Pancreas (tissue), 10 donors: ENCODE measurements around the gene ACKR2. TPM values are rescaled to one million over a fixed set of nuclear protein-coding genes. Genes with fewer than 3 reads are reported as not detected.
A peak's percentile ranks its signal among the peaks of the same experiment; 100 is the strongest.

Experiments
- ATAC-seq, 4 donors: fragments of 200-7000 bp; cut with Tn5 transposase; one replicate each; pipeline versions ENCODE4 v1.8.0 to v1.9.1; 2020; ENCODE audit warnings: mild to moderate bottlenecking in 4 of 4, moderate library complexity in 4 of 4
- DNase-seq, 6 donors: peaks; one replicate each; pipeline ENCODE4 v3.0.0-alpha.2; 2020
- FAIRE-seq: peaks from 2 replicates; lab custom pipeline; 2012; peaks lifted over from hg19 to GRCh38; lab: Jason Lieb, UNC
- H3K27ac ChIP-seq, 4 donors: fragments of 200-600 bp; sonication (generic); 1 replicate in 3 of 4; 2 replicates in 1 of 4; pipeline versions ENCODE4 v1.5.0 to v1.8.0; 2020
- H3K27me3 ChIP-seq, 4 donors: fragments of 200-600 bp; one replicate each; pipeline ENCODE4 v1.8.0; 2021
- H3K36me3 ChIP-seq, 3 donors: fragments of 200-600 bp; sonication (generic) in 1 of 3; one replicate each; pipeline versions ENCODE4 v1.5.0 to v1.8.0; 2020 to 2021
- H3K4me1 ChIP-seq, 3 donors: fragments of 200-600 bp; one replicate each; pipeline ENCODE4 v1.8.0; 2021
- H3K4me3 ChIP-seq, 4 donors: fragments of 200-600 bp; sonication (generic) in 2 of 4; one replicate each; pipeline versions ENCODE4 v1.5.0 to v1.8.0; 2020 to 2021
- H3K9me3 ChIP-seq, 4 donors: fragments of 200-600 bp; one replicate each; pipeline ENCODE4 v1.8.0; 2021
- CTCF ChIP-seq, 4 donors: fragments of 200-600 bp; sonication (generic) in 3 of 4; IDR thresholded peaks; one replicate each; pipeline versions ENCODE4 v1.5.0 to v1.8.0; 2021; ENCODE audit warnings: antibody characterized with exemption in 4 of 4
- WGBS, 2 donors: extraction: QIAGEN DNeasy Blood & Tissue Kit; methylation state at CpG; one replicate each; pipeline ENCODE4 v1.1.7; 2013; 5-methylcytosine and 5-hydroxymethylcytosine counted together
- intact Hi-C, 3 donors: fragments of 100-400 bp; cut with DNase I; formaldehyde crosslinking; loops; one replicate each; pipeline versions ENCODE4 v1.11.1 to v1.14.2; 2022
- polyA plus RNA-seq, 2 donors: library from polyadenylated mRNA; stranded (reverse); fragments of 200-250 nt; gene quantifications; one replicate each; pipeline ENCODE4 v1.2.3, GENCODE V29; 2013
- total RNA-seq, 6 donors: library from RNA; stranded (reverse); fragmentation: NEBNext Ultra II Directional in 4 of 6; extraction: Animal tissue kit (Norgen Biotek cat#: 25700) in 4 of 6; gene quantifications; one replicate each; pipeline versions ENCODE4 v1.2.1 to v1.2.4, GENCODE V29; 2021 to 2023
- donor health status: healthy with polysubstance abuse.
- donor health status: DM: no; HTN: no; CAD: no; lungs with moderate emphysema.
- donor health status: DM: no; HTN: no; CAD: no.
- donor health status: control.
- donor health status: control.
- donor health status: Bipolar disorder and iron deficiency.
- donor health status: DM: yes; HTN: yes; CAD: no.
- donor health status: DM: no; HTN: no; CAD: no.
- donor health status: DM: no; HTN: no; CAD: no.
- donor health status: DM: yes; HTN: yes; CAD: no.

The ACKR2 gene
- total and polyA plus RNA-seq, 8 donors = 0.09 to 1.7 (median 0.84) TPM

GRCh38 chr3:42887084-42887483 is 77.8 kb downstream of the ACKR2 start:
- no peaks in the 10 kb centered on the region for H3K4me1 ChIP-seq
- H3K36me3 ChIP-seq = no peaks in the 10 kb centered on the region
- no peaks in the 10 kb centered on the region for H3K9me3 ChIP-seq
- WGBS, 2 donors = 81 to 87% methylated on average over 3 of the region's 3 CpGs
- TF ChIP-seq CTCF (IDR thresholded peaks at IDR 0.05) = no peak
- FAIRE-seq (no peak), DNase-seq (no peak), ATAC-seq (no peak)
- H3K27ac ChIP-seq = no peak overlapping the region
- no peaks in the 10 kb centered on the region for H3K27me3 ChIP-seq
- no peak overlapping the region for H3K4me3 ChIP-seq
- intact Hi-C loops = loop anchor here in 1 of 3 donors (10.0 kb wide), 1 partner anchor 112 kb away; the partner anchor contains the start of gene CCDC13

GRCh38 chr3:42891042-42891441 is 81.8 kb downstream of the ACKR2 start:
- no peak overlapping the region for H3K27ac ChIP-seq
- H3K4me3 ChIP-seq = no peak overlapping the region
- no peaks in the 10 kb centered on the region for H3K9me3 ChIP-seq
- WGBS, 2 donors = 72 to 73% methylated on average over 2 of the region's 2 CpGs
- no peaks in the 10 kb centered on the region for H3K36me3 ChIP-seq
- no peak for ATAC-seq
- H3K27me3 ChIP-seq = no peaks in the 10 kb centered on the region
- H3K4me1 ChIP-seq = no peaks in the 10 kb centered on the region
- intact Hi-C loops = no loop called here
- FAIRE-seq = no peak
- no peak for DNase-seq
- no peak for TF ChIP-seq CTCF (IDR thresholded peaks at IDR 0.05)

GRCh38 chr3:42892169-42892568 is 82.9 kb downstream of the ACKR2 start:
- FAIRE-seq (no peak), ATAC-seq (no peak), DNase-seq (no peak)
- Histone ChIP-seq H3K4me3 (no peak overlapping the region), H3K27me3 (no peaks in the 10 kb centered on the region), H3K27ac (no peak overlapping the region), H3K4me1 (no peaks in the 10 kb centered on the region), H3K9me3 (no peaks in the 10 kb centered on the region), H3K36me3 (no peaks in the 10 kb centered on the region)
- no peak for TF ChIP-seq CTCF (IDR thresholded peaks at IDR 0.05)
- 94 to 100% methylated on average over 1 of the region's 1 CpG for WGBS, 2 donors
- intact Hi-C loops = no loop called here

- Histone ChIP-seq H3K27me3 (no peaks in the 10 kb centered on the region), H3K27ac (no peak overlapping the region), H3K9me3 (no peaks in the 10 kb centered on the region), H3K36me3 (no peaks in the 10 kb centered on the region), H3K4me3 (no peak overlapping the region), H3K4me1 (no peaks in the 10 kb centered on the region)
- no peak for TF ChIP-seq CTCF (IDR thresholded peaks at IDR 0.05)
- intact Hi-C loops = no loop called here
- ATAC-seq (no peak), FAIRE-seq (no peak), DNase-seq (no peak)
- WGBS, 2 donors = 67 to 75% methylated on average over 1 of the region's 1 CpG
Observed at GRCh38 chr3:42892807-42893206, 83.6 kb downstream of the ACKR2 start.

- no peak for FAIRE-seq
Observed at GRCh38 chr3:42894698-42895579, 85.7 kb downstream of the ACKR2 start.

More at GRCh38 chr3:42894698-42895579, 85.7 kb downstream of the ACKR2 start:
- ATAC-seq (peak in 1 of 4 donors; percentile 28), DNase-seq (no peak)
- Histone ChIP-seq H3K27ac (no peak overlapping the region), H3K4me3 (no peak overlapping the region), H3K4me1 (no peaks in the 10 kb centered on the region), H3K9me3 (no peaks in the 10 kb centered on the region), H3K36me3 (no peaks in the 10 kb centered on the region), H3K27me3 (no peaks in the 10 kb centered on the region)
- WGBS, 2 donors = 47 to 51% methylated on average over 3 of the region's 3 CpGs
- intact Hi-C loops = no loop called here
- no peak for TF ChIP-seq CTCF (IDR thresholded peaks at IDR 0.05)
